Measurements from ENCODE around the gene HMGCL. TPM values are rescaled to one million over a fixed set of nuclear protein-coding genes. Genes with fewer than 3 reads are reported as not detected.
"Not testable (repeated sequence)": the region's sequence is repeated elsewhere in the genome, so short reads cannot be mapped to it uniquely, and the experiment has no call there.

The HMGCL gene
- total RNA-seq, 2 donors from 2014 or later: 26.3 to 82.1 TPM

DNA sequence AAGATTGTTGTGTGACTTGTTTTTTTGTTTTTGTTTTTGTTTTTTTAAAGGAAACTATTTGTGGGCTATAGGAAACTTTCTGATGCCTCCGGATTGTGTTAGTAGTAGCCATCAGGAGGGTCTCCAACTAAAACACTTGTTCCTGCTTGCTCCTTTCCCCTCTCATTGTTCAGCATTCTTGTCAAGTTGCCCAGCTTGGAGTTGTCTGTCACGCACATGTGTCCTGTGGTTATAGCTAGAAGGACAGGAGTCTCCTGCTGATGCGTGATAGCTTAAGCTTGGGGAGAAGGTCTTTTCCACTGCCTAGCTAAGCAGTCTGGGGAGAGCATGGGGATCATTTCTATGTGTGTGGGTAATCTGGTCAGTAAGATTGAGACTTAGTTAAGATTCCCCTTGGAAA, 37.5 kb downstream of the HMGCL start:
- Mint-ChIP-seq H3K9me3 (no peaks in the 10 kb centered on the region), H3K27me3 (no peaks in the 10 kb centered on the region), H3K4me3 (no peak overlapping the region), H3K36me3 (ENCODE audit: low read depth) (peaks cover 76% of the 10 kb centered on the region), H3K4me1 (peaks cover 12% of the 10 kb centered on the region), H3K27ac (no peak overlapping the region)
- no peak for ATAC-seq (replicated peaks)

DNA sequence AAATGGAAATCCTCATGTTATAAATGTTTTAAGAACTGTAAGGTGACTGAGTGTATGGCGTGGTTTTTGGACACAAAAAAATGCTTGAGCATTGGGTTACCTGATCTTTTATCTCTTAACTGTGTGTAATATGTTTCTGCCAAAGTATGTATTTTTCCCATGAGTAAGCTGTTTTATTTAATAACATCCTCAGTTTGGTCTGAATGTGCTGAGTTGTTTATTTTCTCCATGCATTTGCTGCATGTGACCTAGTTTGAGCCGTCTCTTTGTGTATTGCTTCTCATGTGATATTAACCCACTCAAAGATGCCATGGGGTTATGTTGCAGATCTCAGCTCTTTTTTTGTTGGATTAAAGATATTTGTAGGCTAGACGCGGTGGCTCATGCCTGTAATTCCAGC, 40.4 kb downstream of the HMGCL start:
- Mint-ChIP-seq H3K27me3 (no peaks in the 10 kb centered on the region), H3K9me3 (no peaks in the 10 kb centered on the region), H3K27ac (peak overlapping the region; percentile 12), H3K4me3 (no peak overlapping the region), H3K4me1 (peaks cover 5% of the 10 kb centered on the region), H3K36me3 (ENCODE audit: low read depth) (peaks cover 83% of the 10 kb centered on the region)
- ATAC-seq (replicated peaks): no peak

DNA sequence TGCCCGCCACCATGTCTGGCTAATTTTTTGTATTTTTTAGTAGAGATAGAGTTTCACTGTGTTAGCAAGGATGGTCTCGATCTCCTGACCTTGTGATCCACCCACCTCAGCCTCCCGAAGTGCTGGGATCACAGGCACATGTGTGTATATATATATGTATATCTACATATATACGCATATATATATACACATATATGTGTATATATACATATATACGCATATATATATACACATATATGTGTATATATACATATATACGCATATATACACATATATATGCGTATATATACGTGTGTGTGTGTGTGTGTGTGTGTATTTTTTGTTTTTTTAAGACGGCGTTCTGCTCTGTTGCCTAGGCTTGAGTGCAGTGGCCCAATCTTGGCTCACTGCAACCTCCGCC, 42.1 kb downstream of the HMGCL start:
- not testable (repeated sequence) for H3K9me3 Mint-ChIP-seq; H3K27me3 Mint-ChIP-seq; ATAC-seq (replicated peaks); H3K4me3 Mint-ChIP-seq; H3K27ac Mint-ChIP-seq
- Mint-ChIP-seq H3K4me1 (peaks cover 12% of the 10 kb centered on the region), H3K36me3 (ENCODE audit: low read depth) (peaks cover 80% of the 10 kb centered on the region)

DNA sequence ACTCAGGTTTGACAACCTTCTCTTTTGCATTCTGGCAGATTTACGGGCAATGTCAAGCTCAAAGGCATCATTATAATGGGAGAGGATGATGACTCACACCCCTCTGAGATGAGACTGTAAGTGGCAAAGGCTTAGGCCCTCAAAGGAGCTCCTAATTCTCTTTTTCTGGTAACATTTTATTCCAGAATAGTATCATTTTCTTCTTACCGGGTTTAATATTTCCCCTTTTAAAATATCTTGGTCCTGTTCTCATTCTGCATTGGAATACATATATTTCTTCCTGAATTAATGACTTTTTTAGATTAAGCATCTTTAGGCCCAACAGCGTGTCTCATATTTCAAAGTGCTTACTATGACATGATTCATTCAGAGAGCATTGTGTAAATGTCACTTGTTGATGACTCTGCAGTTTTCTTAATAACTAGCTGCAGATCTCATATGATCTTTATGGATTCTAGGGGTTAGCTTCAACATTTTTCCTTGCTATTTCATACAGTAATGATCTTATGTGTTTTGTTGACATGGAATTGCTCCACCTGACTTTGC, 45.3 kb downstream of the HMGCL start:
- H3K4me3 Mint-ChIP-seq: peak overlapping the region; percentile 91
- peaks cover 47% of the 10 kb centered on the region for H3K36me3 Mint-ChIP-seq (ENCODE audit: low read depth)
- no peaks in the 10 kb centered on the region for H3K27me3 Mint-ChIP-seq
- ATAC-seq (replicated peaks): no peak
- peak overlapping the region; percentile 50 for H3K27ac Mint-ChIP-seq
- peaks cover 12% of the 10 kb centered on the region for H3K4me1 Mint-ChIP-seq
- H3K9me3 Mint-ChIP-seq: no peaks in the 10 kb centered on the region

DNA sequence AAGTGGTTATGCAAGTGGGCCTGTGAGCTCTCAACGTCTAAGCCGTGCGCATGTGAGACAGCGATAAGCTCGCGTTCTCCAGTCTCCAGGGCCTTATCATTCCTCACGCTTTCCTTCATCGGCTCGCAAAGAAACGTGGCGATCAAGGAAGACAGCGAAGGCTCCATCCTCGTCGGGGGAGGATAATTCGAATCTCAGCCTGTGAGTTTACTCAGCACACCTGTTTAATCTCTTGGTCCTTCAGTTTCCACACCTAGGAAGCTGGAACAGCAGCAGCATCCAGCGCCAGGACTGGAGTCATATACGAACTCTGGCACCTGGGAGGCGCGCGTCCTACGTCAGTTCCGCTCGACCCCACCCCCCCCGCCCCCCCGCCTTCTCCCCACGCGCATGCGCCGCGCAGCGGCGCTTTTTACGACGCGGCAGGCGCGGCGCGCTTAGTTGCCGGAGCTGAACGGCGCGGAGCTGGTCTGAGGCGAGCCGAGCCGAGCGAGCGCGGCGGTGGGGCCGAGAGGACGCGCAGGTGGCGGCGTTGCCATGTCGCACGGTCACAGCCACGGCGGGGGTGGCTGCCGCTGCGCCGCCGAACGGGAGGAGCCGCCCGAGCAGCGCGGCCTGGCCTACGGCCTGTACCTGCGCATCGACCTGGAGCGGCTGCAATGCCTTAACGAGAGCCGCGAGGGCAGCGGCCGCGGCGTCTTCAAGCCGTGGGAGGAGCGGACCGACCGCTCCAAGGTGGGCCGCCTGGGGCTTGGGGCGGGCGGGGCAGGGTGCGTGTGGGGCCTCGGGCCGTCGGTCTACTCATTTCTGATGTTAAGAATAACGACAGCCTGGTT, 47.0 kb downstream of the HMGCL start, which contains the start of gene PITHD1:
Gene PITHD1 (plus strand): TSS at position 440 of the 836 bp plus-strand sequence. CDS start 98 bp downstream, at position 538.
- H3K9me3 Mint-ChIP-seq: no peaks in the 10 kb centered on the region
- H3K4me1 Mint-ChIP-seq: peaks cover 12% of the 10 kb centered on the region
- peak; percentile 84 for ATAC-seq (replicated peaks)
- H3K36me3 Mint-ChIP-seq (ENCODE audit: low read depth): peaks cover 30% of the 10 kb centered on the region
- H3K27me3 Mint-ChIP-seq: no peaks in the 10 kb centered on the region
- H3K4me3 Mint-ChIP-seq: peak within 1 kb of the TSS; percentile 91
- H3K27ac Mint-ChIP-seq: peak within 1 kb of the TSS; percentile 94

DNA sequence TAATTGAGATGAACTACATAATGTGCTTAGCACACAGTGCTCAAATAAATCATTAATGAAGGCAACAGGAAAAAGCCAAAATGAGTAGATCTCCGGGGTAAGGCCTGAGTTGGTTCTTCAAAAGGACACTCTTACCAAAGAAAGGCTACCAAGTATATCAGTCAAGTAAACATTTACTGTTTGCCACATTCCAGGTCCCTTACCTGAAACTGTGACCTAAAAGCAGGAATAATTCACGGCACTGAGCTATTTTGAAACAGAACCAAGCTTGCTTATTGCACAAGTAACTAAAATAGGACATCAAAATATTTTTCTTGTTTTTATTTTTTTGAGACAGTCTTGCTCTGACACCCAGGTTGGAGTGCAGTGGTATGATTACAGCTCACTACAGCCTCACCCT, 49.0 kb downstream of the HMGCL start:
- no peak for ATAC-seq (replicated peaks)
- Mint-ChIP-seq H3K27me3 (no peaks in the 10 kb centered on the region), H3K4me3 (no peak overlapping the region)

DNA sequence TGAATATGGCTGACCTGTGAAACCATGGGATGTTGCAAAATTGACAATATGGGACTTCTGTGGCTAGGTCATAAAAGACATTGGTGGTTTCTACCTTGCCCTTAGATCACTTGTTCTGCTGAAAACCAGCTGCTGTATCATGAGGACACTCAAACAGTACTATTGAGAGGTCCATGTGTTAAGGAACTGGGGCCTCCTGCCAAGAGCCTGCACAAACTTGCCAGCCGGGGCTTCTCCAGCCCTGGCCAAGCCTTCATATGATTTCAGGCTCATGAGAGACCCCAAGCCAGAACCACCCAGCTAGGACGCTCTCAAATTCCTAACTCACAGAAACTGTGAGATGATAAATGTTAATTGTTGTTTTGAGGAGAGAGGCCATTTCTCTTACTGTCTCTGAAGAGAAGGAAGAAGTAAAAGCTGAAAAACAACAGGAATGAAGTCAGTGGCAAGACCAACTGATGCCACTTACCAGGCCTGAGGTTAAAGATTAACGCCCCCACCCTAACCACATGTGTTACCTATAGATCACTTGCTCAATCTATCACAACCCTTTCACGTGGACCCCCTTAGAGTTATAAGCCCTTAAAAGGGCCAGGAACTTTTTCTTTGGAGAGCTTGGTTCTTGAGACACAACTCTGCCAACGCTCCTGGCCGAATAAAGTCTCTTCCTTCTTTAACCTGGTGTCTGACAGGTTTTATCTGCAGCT, 50.9 kb downstream of the HMGCL start:
- H3K4me1 Mint-ChIP-seq: peaks cover 3% of the 10 kb centered on the region
- ATAC-seq (replicated peaks): no peak
- no peaks in the 10 kb centered on the region for H3K9me3 Mint-ChIP-seq
- H3K27me3 Mint-ChIP-seq: no peaks in the 10 kb centered on the region
- H3K36me3 Mint-ChIP-seq (ENCODE audit: low read depth): peaks cover 3% of the 10 kb centered on the region
- no peak overlapping the region for H3K4me3 Mint-ChIP-seq
- peak overlapping the region; percentile 44 for H3K27ac Mint-ChIP-seq

More for the DNA sequence above, 49.0 kb downstream of the HMGCL start:
- Mint-ChIP-seq H3K9me3 (no peaks in the 10 kb centered on the region), H3K36me3 (ENCODE audit: low read depth) (peaks cover 19% of the 10 kb centered on the region), H3K4me1 (peaks cover 12% of the 10 kb centered on the region), H3K27ac (no peak overlapping the region)

DNA sequence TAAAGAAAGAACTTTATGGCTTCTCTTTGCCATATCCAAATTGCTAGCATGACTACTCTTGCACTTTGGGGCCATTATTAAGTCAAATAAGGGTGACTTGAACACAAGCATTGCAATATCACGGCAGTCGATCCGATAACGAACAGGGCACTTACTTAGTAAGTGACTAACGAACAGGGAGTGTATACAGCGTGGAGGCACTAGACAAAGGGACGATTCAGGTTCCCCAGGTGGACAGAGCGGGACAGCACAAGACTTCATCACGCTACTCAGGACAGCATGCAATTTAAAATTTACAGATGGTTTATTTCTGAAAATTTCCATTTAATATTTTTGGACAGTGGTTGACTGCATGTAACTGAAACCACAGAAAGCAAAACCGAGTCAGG, 52.4 kb downstream of the HMGCL start:
- Mint-ChIP-seq H3K36me3 (ENCODE audit: low read depth) (no peaks in the 10 kb centered on the region), H3K27ac (no peak overlapping the region), H3K9me3 (no peaks in the 10 kb centered on the region), H3K4me3 (no peak overlapping the region), H3K4me1 (no peaks in the 10 kb centered on the region), H3K27me3 (no peaks in the 10 kb centered on the region)
- no peak for ATAC-seq (replicated peaks)

DNA sequence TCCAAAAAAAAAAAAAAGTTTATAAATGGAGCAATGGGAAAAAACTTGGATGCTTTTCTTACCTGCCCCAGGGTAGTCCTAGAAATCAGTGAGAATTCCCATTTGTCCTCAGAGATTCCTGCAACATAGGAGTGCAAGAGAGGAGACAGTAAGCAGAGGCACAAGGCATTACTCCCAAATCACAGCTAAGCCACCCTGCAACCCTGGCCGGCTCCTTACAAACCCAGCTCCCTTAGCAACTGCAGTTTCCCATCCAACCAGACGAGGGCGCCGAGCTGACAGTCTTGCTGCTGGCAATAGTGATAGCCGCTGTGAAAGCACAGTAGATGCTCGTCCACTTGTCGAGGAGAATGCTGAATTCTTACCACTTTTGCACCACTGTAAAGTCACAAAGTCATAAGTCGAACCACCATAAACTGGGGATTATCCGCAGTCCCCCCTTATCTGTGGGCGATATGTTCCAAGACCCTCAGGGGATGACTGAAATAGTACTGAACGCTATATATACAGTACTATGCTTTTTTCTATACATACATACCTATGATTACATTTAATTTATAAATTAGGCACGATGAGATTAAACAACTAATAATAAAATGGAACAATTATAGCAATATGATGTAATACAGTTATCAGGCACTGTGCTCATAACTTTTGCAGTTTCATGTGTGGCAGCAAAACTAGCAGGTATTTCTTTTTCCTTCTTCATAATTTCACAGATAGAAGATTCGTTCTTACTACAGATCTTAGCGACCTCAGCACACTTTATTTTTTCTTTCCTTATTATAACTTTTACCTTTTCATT, 53.0 kb downstream of the HMGCL start:
- H3K36me3 Mint-ChIP-seq (ENCODE audit: low read depth): no peaks in the 10 kb centered on the region
- H3K27ac Mint-ChIP-seq: no peak overlapping the region
- H3K4me1 Mint-ChIP-seq: no peaks in the 10 kb centered on the region
- no peak overlapping the region for H3K4me3 Mint-ChIP-seq
- no peaks in the 10 kb centered on the region for H3K9me3 Mint-ChIP-seq
- no peaks in the 10 kb centered on the region for H3K27me3 Mint-ChIP-seq
- ATAC-seq (replicated peaks): peak; percentile 70

DNA sequence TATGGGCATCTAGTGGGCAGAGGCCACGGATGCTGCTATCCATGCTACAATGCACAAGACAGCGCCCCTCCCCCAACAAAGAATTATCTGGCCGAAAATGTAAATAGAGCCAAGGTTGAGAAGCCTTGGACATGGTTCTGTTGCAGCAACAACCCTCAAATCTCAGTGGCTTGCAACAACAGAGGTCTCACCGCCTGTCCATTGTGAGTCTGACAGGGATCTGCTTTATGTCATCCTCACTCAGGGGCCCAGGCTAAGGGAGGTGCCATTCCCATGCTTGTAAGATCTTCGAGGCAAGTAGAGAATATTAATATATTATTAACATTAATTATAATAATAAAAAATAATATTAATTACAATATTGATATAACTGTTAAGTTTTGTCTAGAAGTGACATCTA, 56.5 kb downstream of the HMGCL start:
- H3K36me3 Mint-ChIP-seq (ENCODE audit: low read depth): peaks cover 6% of the 10 kb centered on the region
- no peak for ATAC-seq (replicated peaks)
- H3K4me3 Mint-ChIP-seq: no peak overlapping the region
- no peak overlapping the region for H3K27ac Mint-ChIP-seq
- H3K9me3 Mint-ChIP-seq: no peaks in the 10 kb centered on the region
- no peaks in the 10 kb centered on the region for H3K27me3 Mint-ChIP-seq
- H3K4me1 Mint-ChIP-seq: no peaks in the 10 kb centered on the region

DNA sequence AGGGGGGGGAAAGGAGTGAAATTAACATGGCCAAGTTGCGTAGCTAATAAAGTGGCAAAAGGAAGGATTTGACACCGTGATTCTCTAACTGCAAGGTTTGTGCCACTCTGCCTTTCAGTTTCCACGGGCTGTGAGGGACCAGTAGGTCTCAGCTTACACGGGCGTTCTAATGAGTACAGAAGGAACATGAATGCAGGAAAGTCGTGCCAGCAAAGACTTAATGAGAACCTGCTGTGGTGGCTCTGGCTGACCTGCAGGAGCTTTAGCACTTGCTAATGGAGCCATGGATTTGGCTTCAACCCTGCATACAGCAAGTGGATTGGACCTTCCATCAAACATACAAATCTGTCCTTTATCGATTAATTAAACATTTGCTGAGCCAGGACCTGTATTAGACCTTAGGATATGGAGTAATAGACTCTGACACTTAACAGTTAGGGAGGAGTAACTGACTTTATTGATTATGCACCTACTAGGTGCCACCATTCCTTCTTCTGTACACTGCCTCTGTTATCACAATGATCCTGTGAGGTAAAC, 62.1 kb downstream of the HMGCL start:
- Mint-ChIP-seq H3K9me3 (no peaks in the 10 kb centered on the region), H3K4me1 (no peaks in the 10 kb centered on the region), H3K27ac (no peak overlapping the region), H3K4me3 (no peak overlapping the region), H3K27me3 (no peaks in the 10 kb centered on the region), H3K36me3 (ENCODE audit: low read depth) (peaks cover 62% of the 10 kb centered on the region)
- no peak for ATAC-seq (replicated peaks)

DNA sequence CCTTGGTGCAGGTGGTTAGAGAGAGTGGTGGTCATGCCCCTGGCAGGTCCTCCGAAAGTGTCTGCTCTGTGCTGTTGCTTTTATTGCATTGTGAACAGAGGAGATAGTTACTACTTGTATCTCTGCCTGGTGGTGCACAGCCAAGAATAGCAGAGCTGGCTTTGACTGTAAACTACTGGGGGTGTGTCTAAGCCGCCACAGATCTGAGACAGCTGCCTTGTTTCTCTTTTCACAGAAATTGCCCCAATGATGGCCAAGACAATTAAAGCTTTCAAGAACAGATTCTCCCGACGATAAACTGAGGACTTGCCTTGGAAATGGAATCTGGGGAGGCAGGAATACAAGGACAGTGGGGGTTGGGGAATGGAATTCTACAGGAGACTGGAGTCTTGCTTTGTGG, 66.0 kb downstream of the HMGCL start:
- Mint-ChIP-seq H3K27me3 (no peaks in the 10 kb centered on the region), H3K4me3 (no peak overlapping the region), H3K4me1 (no peaks in the 10 kb centered on the region), H3K27ac (no peak overlapping the region), H3K36me3 (ENCODE audit: low read depth) (peaks cover 97% of the 10 kb centered on the region), H3K9me3 (no peaks in the 10 kb centered on the region)
- ATAC-seq (replicated peaks): no peak

DNA sequence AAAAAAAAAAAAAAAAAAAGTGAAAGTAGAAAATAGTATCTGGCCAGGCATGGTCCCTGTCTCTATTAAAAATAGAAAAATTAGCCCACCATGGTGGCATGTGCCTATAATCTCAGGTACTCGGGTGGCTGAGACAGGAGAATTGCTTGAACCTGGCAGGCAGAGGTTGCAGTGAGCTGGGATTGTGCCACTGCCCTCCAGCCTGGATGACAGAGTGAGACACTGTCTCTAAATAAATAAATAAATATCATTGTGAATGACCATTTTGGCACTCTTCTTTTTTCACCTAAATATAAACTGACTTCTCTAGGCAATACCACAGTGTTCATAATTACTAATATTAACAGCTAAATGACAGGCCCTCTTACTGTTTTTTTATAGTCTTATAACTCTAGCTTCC, 67.4 kb downstream of the HMGCL start:
- H3K27me3 Mint-ChIP-seq: no peaks in the 10 kb centered on the region
- H3K9me3 Mint-ChIP-seq: no peaks in the 10 kb centered on the region
- H3K4me1 Mint-ChIP-seq: no peaks in the 10 kb centered on the region
- H3K36me3 Mint-ChIP-seq (ENCODE audit: low read depth): peaks cover 100% of the 10 kb centered on the region
- no peak overlapping the region for H3K4me3 Mint-ChIP-seq
- H3K27ac Mint-ChIP-seq: no peak overlapping the region
- ATAC-seq (replicated peaks): no peak

DNA sequence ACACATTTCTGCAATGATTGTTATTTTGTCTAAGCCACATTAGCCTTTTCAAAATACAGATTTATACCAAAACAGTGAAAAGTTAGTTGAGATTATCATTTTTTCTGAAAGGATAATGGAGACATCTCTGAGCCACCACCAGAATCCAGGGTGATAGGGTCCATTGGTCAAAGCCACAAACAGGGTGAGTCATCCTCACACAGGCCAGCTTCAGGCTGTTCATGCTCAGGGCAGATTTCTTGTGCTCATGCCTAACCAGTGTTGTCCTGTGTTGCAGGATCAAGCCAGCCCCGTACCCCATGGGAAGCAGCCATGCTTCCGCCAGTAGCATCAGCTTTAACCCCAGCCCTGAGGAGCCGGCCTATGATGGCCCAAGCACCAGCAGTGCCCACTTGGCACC, 68.6 kb downstream of the HMGCL start:
- Mint-ChIP-seq H3K36me3 (ENCODE audit: low read depth) (peaks cover 100% of the 10 kb centered on the region), H3K27ac (no peak overlapping the region), H3K9me3 (no peaks in the 10 kb centered on the region), H3K4me3 (no peak overlapping the region), H3K27me3 (no peaks in the 10 kb centered on the region), H3K4me1 (no peaks in the 10 kb centered on the region)
- no peak for ATAC-seq (replicated peaks)
